HepG2 (cell line): ENCODE data around the gene PEX11B. TPM values are rescaled to one million over a fixed set of nuclear protein-coding genes. Genes with fewer than 3 reads are reported as not detected.

Source experiments
- ELF3 ChIP-seq: IDR thresholded peaks from 2 replicates; pipeline ENCODE4 v1.6.1; 2016; ENCODE audit warnings: missing genetic modification reagents, missing compliant biosample characterization
- FOSL1 ChIP-seq: sonication (generic); formaldehyde crosslinking; IDR thresholded peaks from 2 replicates; pipeline ENCODE4 v1.9.0; 2021; ENCODE audit warnings: missing genetic modification reagents, borderline replicate concordance
- IRF9 ChIP-seq: sonication (generic); formaldehyde crosslinking; IDR thresholded peaks from 2 replicates; pipeline ENCODE4 v1.8.0; 2022; ENCODE audit warnings: missing genetic modification reagents, mild to moderate bottlenecking, borderline replicate concordance
- KDM4B ChIP-seq: sonication (generic); formaldehyde crosslinking; IDR thresholded peaks from 2 replicates; pipeline ENCODE4 v1.4.0; 2020; ENCODE audit warnings: missing genetic modification reagents
- KLF12 ChIP-seq: sonication (generic); formaldehyde crosslinking; IDR thresholded peaks from 2 replicates; pipeline ENCODE4 v1.4.0; 2020; ENCODE audit warnings: missing genetic modification reagents, borderline replicate concordance
- LCORL ChIP-seq, 2 experiments: fragments of 450-650 bp in 1 of 2; sonication (generic) in 1 of 2; formaldehyde crosslinking in 1 of 2; IDR thresholded peaks; 2 replicates each; pipeline versions ENCODE4 v1.5.0 to v1.6.1; 2017 to 2020; ENCODE audit warnings: antibody characterized with exemption in 1 of 2, missing genetic modification reagents in 1 of 2
- MED13 ChIP-seq: sonication (generic); formaldehyde crosslinking; IDR thresholded peaks from 2 replicates; pipeline ENCODE4 v1.5.0; 2020; ENCODE audit warnings: missing genetic modification reagents
- MTA1 ChIP-seq: sonication (generic); formaldehyde crosslinking; IDR thresholded peaks from 2 replicates; pipeline ENCODE4 v1.4.0; 2020; ENCODE audit warnings: missing genetic modification reagents, mild to moderate bottlenecking, borderline replicate concordance
- NCOA1 ChIP-seq: sonication (generic); formaldehyde crosslinking; IDR thresholded peaks from 2 replicates; pipeline ENCODE4 v1.9.0; 2021; ENCODE audit warnings: missing genetic modification reagents
- RAD51 ChIP-seq: fragments of 450-650 bp; IDR thresholded peaks from 2 replicates; pipeline ENCODE4 v1.6.1; 2016; ENCODE audit warnings: borderline replicate concordance
- SCMH1 ChIP-seq: sonication (generic); formaldehyde crosslinking; IDR thresholded peaks from 2 replicates; pipeline ENCODE4 v1.9.0; 2021; ENCODE audit warnings: missing genetic modification reagents, mild to moderate bottlenecking, borderline replicate concordance
- SRSF9 ChIP-seq: fragments of 200-400 bp; formaldehyde crosslinking; IDR thresholded peaks from 2 replicates; pipeline ENCODE4 v1.6.1; 2018; ENCODE audit warnings: borderline replicate concordance, mild to moderate bottlenecking, low read depth, low read length; ENCODE audit not compliant: insufficient read depth, poor library complexity, severe bottlenecking
- ZNF205 ChIP-seq: IDR thresholded peaks from 2 replicates; pipeline ENCODE4 v1.6.1; 2018; ENCODE audit warnings: missing biosample characterization, missing genetic modification reagents
- ZNF24 ChIP-seq: fragments of 450-650 bp; IDR thresholded peaks from 2 replicates; pipeline ENCODE4 v1.6.1; 2017; ENCODE audit warnings: antibody characterized with exemption, mild to moderate bottlenecking
- ZNF264 ChIP-seq: sonication (generic); formaldehyde crosslinking; IDR thresholded peaks from 2 replicates; pipeline ENCODE4 v1.4.0; 2020; ENCODE audit warnings: missing genetic modification reagents
- ZNF574 ChIP-seq: sonication (generic); formaldehyde crosslinking; IDR thresholded peaks from 2 replicates; pipeline ENCODE4 v1.4.0; 2020; ENCODE audit warnings: missing genetic modification reagents
- ZNF660 ChIP-seq: sonication (generic); formaldehyde crosslinking; IDR thresholded peaks from 2 replicates; pipeline ENCODE4 v1.5.1; 2020; ENCODE audit warnings: mild to moderate bottlenecking, low read depth, missing genetic modification reagents, borderline replicate concordance
- ZSCAN25 ChIP-seq: sonication (generic); formaldehyde crosslinking; IDR thresholded peaks from 2 replicates; pipeline ENCODE4 v1.8.0; 2022; ENCODE audit warnings: mild to moderate bottlenecking, missing genetic modification reagents
- polyA plus RNA-seq, 8 experiments: library from polyadenylated mRNA; depleted of rRNA in 3 of 8; stranded (reverse) in 7 of 8; unstranded in 1 of 8; fragments of >200 nt; fragmentation: Illumina TruSeq in 4 of 8; extraction: Trizol in 4 of 8; gene quantifications; 2 replicates each; pipeline versions ENCODE4 v1.2.1 to v1.2.3, GENCODE V29; 2011 to 2016; ENCODE audit warnings: low read depth in 4 of 8, missing spikeins in 1 of 8, mixed read lengths in 1 of 8; ENCODE audit not compliant: insufficient read depth in 1 of 8
- total RNA-seq, 5 experiments: library from RNA; depleted of rRNA; stranded (reverse); fragments of >200 nt; fragmentation: Illumina TruSeq; extraction: Trizol; gene quantifications; 2 replicates each; pipeline ENCODE4 v1.2.3, GENCODE V29; 2016; ENCODE audit warnings: low read depth in 1 of 5
- TF ChIP-seq, protein P1 (sequence below): sonication (generic); formaldehyde crosslinking; IDR thresholded peaks from 2 replicates; pipeline ENCODE4 v1.5.1; 2020; ENCODE audit warnings: mild to moderate bottlenecking, missing genetic modification reagents, borderline replicate concordance
- TF ChIP-seq, protein P2 (sequence below): sonication (generic); formaldehyde crosslinking; IDR thresholded peaks from 2 replicates; pipeline ENCODE4 v1.4.0; 2020; ENCODE audit warnings: mild to moderate bottlenecking, missing genetic modification reagents

The PEX11B gene
- total and polyA plus RNA-seq, 2 of the 13 experiments (the other 11 are each of a cell fraction or from before 2014, with no cell fraction given), result 21.6 to 48.4 TPM

GRCh38 chr1:145891587-145892485, 26.7 kb downstream of the PEX11B start (continued):
- peak; percentile 81 for TF ChIP-seq ZNF574
- no peak for TF ChIP-seq SCMH1 (CRISPR knock-in tag)
- TF ChIP-seq LCORL (IDR thresholded peaks at IDR 0.05), result no peak
- peak; percentile 47; the same call in 1 of the 2 replicates for TF ChIP-seq LCORL (CRISPR knock-in tag; IDR thresholded peaks at IDR 0.05)
- TF ChIP-seq RAD51, result no peak
- TF ChIP-seq ZNF205 (CRISPR knock-in tag), result no peak
- no peak for TF ChIP-seq ZNF660 (CRISPR knock-in tag)
- TF ChIP-seq IRF9 (CRISPR knock-in tag), result no peak
- TF ChIP-seq, protein P1, sequence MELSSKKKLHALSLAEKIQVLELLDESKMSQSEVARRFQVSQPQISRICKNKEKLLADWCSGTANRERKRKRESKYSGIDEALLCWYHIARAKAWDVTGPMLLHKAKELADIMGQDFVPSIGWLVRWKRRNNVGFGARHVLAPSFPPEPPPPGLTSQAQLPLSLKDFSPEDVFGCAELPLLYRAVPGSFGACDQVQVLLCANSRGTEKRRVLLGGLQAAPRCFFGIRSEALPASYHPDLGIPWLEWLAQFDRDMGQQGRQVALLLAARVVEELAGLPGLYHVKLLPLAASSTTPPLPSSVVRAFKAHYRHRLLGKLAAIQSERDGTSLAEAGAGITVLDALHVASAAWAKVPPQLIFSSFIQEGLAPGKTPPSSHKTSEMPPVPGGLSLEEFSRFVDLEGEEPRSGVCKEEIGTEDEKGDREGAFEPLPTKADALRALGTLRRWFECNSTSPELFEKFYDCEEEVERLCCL (CRISPR knock-in tag), result no peak
- peak; percentile 92 for TF ChIP-seq ELF3
- no peak for TF ChIP-seq SRSF9
- no peak; the same call in 1 of the 2 replicates for TF ChIP-seq KLF12 (CRISPR knock-in tag)
- peak; percentile 81; the same call in 1 of the 2 replicates for TF ChIP-seq KDM4B (CRISPR knock-in tag)
- no peak for TF ChIP-seq NCOA1 (CRISPR knock-in tag)
- peak; percentile 71 for TF ChIP-seq MED13
- no peak for TF ChIP-seq ZNF24
- TF ChIP-seq ZSCAN25 (CRISPR knock-in tag), result no peak
- peak; percentile 83; the same call in 1 of the 2 replicates for TF ChIP-seq FOSL1 (CRISPR knock-in tag)
- no peak; the same call in 1 of the 2 replicates for TF ChIP-seq ZNF264 (CRISPR knock-in tag)
- TF ChIP-seq, protein P2, sequence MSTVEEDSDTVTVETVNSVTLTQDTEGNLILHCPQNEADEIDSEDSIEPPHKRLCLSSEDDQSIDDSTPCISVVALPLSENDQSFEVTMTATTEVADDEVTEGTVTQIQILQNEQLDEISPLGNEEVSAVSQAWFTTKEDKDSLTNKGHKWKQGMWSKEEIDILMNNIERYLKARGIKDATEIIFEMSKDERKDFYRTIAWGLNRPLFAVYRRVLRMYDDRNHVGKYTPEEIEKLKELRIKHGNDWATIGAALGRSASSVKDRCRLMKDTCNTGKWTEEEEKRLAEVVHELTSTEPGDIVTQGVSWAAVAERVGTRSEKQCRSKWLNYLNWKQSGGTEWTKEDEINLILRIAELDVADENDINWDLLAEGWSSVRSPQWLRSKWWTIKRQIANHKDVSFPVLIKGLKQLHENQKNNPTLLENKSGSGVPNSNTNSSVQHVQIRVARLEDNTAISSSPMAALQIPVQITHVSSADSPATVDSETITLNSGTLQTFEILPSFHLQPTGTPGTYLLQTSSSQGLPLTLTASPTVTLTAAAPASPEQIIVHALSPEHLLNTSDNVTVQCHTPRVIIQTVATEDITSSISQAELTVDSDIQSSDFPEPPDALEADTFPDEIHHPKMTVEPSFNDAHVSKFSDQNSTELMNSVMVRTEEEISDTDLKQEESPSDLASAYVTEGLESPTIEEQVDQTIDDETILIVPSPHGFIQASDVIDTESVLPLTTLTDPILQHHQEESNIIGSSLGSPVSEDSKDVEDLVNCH, result no peak
- no peak for TF ChIP-seq MTA1
